Fibroblast of skin of right quadriceps (primary cell): ENCODE measurements around the gene GALNT14.

ENCODE experiments used
- DNase-seq: peaks from one replicate; pipeline ENCODE4 v3.0.0-alpha.2; 2013

Gene GALNT14

GRCh38 chr2:31134480-31134879 is 3.8 kb downstream of the GALNT14 start:
- no peak for DNase-seq

GRCh38 chr2:31132786-31133185 is 5.5 kb downstream of the GALNT14 start:
- no peak for DNase-seq

DNA sequence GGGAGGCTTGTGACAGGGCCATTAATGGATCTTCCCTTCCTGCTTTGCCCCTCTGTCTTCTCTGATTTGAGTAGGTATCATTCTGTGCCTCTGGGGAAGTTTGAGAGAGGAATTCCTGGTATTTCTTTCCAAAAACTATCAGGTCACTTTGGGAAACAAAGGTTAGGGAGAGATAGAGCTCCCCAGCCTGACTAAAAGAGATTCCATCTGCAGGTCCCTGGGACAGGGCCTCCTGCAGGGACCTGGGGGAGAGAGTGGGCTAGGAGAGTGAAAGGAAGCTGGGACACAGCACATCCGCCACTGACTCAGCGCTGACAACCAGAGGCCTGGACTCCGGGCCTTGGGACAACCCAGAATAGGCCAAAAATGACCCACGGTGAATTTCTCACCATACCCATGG is 6.4 kb downstream of the GALNT14 start:
- no peak for DNase-seq

DNA sequence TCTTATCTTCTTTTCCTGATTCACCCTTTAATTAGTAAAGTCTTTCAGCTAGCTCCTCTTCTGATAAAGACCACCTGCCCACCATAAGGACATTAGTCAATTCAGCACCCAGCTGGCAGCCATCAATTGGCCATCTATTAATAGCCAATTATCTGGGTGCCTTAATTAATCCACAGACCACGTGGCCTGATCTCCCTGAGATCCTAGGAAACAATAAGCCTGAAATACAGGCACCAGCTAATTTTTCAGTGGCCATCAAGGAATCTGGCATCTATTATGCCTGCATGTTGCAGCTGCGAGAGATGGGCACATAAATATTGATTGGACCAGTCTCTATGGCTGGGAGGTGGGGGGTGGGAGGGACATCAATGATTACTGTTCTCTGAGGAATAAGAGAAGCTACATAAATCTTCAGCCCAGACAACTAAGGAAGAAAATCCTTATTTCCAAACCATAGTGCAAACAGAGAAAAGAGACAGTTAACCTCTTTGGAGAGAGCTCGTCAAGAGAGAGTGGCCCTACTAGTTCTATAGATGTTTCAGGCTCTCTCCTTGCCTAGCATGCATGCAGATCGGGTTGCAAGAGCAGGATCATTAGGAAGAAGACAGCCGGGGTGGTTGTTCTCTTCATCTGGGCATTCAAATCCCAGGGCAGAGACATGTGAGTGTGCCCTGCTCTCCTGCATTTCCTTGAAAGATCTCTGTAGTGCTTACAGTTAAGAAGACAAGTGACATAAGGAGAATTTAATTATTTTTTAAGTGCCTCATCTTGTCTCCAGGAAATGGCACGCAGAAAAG is 8.7 kb downstream of the GALNT14 start:
- no peak for DNase-seq

DNA sequence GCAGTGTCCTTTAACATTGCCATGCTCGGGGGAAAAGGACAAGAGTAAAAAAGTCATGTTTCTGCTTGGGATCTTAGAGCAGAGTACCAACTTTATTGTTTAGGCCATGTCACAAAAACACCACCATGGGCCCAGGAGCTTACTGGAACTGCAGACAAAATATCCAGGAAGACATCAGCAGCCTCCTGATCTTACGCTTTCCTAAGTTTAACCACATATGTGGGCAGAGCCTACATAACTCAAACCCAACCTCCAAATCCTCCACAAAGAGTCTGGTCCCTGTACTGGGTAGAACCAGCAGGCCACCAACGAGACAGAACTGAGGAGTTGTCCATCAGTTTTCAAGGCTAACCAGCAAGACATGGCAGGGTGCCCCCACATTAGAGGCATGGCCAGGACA is 10.3 kb downstream of the GALNT14 start:
- no peak for DNase-seq

GRCh38 chr2:31125918-31126695 is 12.1 kb downstream of the GALNT14 start:
- peak; percentile 39 for DNase-seq

- no peak for DNase-seq
Observed at GRCh38 chr2:31124904-31125303, 13.3 kb downstream of the GALNT14 start.

DNA sequence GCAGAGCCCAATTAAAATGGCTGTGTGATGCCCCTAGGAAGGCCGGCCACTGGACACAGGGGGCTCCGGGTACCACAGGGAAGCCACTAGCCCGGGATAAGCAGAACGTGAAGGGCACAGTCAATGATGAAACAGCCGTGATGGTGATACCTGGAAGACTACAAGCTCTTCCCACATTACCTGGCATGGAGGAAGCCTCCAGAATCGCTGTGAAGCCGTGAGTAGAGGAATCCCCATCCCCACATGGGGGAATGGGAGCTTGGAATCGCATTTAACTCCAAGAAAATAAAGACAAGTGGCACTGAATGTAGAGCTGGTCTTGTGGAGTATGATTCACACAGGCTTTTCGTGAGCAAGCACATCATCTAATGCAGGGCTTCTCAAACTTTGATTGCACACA is 16.1 kb downstream of the GALNT14 start:
- no peak for DNase-seq

DNA sequence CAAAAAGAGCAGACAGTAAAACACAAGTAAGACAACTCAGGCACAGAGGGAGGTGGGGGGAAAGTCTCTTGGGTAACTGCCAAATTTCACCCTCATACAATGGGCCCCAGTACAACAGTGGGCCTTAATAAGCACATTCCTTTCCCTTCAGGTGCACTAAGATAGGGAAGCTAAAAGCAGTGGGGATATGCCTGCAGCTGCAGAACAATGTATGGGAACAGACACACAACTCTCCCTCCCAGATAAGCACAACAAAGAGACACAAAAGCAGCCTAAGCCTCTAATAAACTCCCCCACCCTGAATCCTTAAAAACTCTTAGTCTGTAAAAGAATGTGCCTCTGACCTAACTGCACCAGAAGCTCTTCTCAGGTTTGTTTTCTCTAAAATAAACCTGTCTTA is 24.5 kb downstream of the GALNT14 start:
- DNase-seq = no peak

DNA sequence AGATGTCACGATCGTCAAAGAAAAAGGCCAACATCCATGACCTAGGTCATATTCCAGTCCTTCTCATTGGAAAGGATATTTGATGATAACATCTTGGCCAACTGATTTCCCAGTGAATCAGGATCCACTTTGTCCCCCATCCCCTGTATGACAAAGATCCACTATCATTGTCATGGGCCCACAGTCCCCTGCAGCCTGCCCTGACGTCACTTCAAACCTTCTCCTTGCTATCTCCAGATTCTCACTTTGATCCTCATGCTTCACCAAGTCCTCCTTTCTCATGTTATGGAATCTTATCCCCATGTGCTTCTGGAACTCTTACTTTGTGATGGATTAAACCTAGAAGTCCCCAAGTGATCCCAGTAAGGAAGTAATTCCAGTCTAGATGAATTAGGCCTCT is 25.7 kb downstream of the GALNT14 start:
- DNase-seq = no peak

GRCh38 chr2:31110998-31111397 is 27.2 kb downstream of the GALNT14 start:
- no peak for DNase-seq

GRCh38 chr2:31110431-31110830 is 27.8 kb downstream of the GALNT14 start:
- no peak for DNase-seq

DNA sequence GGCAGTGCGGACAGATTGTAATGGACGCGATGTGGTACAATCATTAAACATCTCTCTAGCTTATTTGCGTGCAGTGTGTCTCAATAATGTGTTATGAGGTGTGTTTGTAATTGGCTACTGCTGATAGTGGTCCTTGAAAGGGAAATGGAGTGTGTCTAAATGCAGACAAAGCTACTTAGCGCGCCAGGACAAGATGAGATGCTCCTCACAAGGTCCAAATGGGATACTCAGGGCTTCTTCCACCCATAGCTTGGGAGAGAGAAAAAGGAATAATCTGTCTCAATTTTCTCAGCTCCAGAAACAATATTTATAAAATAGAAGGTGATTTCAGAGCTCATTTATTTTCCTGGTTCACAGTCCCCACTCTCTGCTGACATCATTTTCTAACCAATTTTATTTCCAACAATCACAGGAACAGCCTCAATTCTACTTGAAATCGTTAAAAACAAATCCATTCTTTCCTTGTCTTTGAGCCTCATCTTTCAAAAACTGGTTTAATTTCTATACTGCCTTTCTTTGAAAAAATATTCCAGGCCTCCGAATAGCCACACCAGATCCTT is 28.5 kb downstream of the GALNT14 start:
- no peak for DNase-seq

DNA sequence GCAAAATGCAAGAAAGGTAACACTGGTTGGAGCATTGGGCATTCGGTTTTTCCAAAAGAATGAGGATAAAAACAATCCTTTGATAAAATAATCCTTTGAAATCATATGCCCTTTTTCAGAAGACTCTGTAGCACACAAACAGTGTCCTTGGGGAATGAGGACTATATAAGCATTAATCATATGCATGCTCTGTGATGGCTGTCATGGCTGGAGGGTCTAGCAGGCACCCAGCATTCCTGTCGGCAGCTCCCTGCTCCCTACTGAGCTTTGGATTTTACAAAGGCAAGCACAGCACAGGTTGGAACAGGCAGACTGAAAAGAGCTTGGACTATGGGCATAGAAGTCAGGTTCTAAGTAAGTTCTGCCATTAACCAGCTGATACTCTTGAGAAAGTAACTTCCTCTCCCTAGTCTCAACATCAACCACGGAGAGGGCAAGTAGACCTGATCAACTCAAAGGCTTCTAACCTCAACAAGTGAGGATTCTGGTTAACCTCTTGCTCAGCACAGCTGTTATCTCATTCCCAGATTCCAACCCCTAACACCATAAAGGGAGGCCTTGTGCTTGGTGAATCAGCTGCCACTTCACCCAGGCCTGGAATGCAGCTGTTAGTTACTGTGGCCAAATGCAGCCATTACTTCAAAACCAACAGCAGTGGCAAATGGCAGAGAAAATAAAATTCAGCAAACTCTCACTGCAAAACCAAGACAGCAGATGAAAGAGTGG is 29.5 kb downstream of the GALNT14 start:
- DNase-seq = no peak

GRCh38 chr2:31107591-31108300 is 30.5 kb downstream of the GALNT14 start:
- DNase-seq = peak; percentile 31

- no peak for DNase-seq
Observed at GRCh38 chr2:31101701-31102100, 36.5 kb downstream of the GALNT14 start.

GRCh38 chr2:31097962-31098613 is 40.2 kb downstream of the GALNT14 start:
- DNase-seq = no peak

DNA sequence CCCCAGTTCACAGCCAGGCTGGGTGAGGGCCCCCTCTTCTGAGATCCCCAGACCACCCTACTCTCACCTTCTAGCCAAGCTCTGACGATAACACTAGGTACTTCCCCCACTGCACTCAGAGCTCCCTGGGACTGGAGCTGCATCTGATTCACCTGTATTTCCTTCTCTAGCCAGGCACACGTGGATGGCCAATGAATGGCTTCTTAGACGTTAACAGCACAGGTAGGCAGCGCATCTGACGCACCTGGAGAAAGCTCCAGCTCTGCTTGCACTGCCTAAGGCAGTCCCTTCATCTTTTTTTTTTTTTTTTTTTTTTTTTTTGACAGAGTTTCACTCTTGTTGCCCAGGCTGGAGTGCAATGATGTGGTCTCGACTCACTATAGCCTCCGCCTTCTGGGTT is 48.1 kb downstream of the GALNT14 start:
- no peak for DNase-seq

DNA sequence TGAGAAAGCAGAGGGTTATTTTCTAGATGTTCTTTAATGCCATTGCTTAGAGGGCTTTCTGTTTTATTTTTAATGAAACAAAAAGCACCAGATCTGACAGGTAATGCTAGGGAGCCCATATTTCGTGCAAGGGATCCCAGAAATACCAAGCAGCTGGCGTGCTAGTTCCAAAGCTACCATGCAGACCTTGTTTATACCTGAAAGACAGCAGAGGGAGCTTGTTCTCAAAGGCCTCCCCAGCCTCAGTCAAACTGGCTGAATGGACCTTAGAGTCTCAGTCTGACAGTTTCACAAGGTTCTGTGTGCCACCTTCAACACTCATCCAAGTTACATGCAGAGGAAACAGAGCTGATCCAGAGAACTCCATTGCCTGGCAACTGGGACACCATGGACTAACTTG is 48.6 kb downstream of the GALNT14 start:
- no peak for DNase-seq

DNA sequence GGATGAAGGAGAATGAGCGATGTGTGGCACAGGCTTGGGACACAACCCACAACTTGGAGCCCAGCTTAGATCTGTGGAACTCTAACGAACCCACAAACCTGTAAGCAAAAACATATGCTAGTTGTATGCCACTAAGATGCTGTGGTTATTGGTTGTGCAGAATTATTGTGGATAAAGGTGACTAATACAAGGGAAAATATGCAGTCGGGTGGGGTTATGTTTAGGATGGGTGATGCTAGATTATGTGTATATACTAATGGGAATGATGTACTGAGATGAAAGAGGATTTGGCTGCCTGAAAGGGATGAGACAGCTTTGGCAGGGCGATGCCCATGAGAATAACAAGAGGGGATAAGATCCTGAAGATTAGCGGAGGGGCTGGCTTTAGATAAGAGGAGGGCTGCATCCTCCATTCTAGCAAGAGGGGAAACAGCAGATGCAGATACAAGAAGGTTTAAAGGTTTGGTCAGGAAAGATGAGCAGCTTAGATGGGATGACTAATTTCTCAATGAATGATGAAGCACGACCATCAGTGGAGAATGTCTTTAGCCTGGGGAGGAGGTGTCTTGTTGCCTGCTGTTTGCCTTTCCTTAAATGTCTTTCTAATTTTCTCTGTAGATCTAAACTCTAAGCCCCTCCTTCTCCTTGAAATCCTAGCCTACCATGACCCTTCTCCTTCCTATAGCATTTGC is 49.6 kb downstream of the GALNT14 start:
- DNase-seq = peak; percentile 71

GRCh38 chr2:31087491-31087890 is 50.7 kb downstream of the GALNT14 start:
- no peak for DNase-seq

DNA sequence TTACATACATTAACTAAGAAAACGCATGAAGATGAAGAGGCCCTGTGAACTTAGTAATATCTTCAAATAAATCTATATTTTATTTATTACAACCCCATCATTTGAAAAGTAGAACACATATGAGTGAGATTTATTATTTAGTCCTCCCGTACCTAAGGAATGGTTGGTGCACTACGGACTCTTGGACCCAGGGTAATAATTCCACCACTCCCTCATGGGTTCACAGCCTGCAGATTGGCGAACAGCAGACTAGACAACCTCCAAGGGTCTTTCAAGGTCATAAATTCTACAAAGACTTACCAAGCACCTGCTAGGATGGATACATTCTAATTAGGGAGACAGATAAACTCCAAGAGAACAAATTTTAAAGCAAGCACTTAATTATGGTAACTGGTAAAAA is 51.6 kb downstream of the GALNT14 start:
- no peak for DNase-seq
